HEK293 (cell line): ENCODE results near the gene FBXW5.

Experiments
- CTCF ChIP-seq: fragments of 450-650 bp; formaldehyde crosslinking; IDR thresholded peaks from 2 replicates; pipeline ENCODE4 v1.5.1; 2016; ENCODE audit warnings: missing biosample characterization, missing genetic modification characterization
- ZNF335 ChIP-seq: fragments of 450-650 bp; formaldehyde crosslinking; conservative IDR thresholded peaks from 2 replicates; pipeline ENCODE4 v1.5.1; 2016; ENCODE audit warnings: missing biosample characterization, missing genetic modification characterization
- ZNF664 ChIP-seq: fragments of 450-650 bp; formaldehyde crosslinking; IDR thresholded peaks from 2 replicates; pipeline ENCODE4 v1.5.1; 2016; ENCODE audit warnings: missing biosample characterization, missing genetic modification characterization
- TF ChIP-seq, protein P1 (sequence below): fragments of 450-650 bp; formaldehyde crosslinking; IDR thresholded peaks from 2 replicates; pipeline ENCODE4 v1.5.1; 2016; ENCODE audit warnings: missing biosample characterization, missing genetic modification characterization

DNA sequence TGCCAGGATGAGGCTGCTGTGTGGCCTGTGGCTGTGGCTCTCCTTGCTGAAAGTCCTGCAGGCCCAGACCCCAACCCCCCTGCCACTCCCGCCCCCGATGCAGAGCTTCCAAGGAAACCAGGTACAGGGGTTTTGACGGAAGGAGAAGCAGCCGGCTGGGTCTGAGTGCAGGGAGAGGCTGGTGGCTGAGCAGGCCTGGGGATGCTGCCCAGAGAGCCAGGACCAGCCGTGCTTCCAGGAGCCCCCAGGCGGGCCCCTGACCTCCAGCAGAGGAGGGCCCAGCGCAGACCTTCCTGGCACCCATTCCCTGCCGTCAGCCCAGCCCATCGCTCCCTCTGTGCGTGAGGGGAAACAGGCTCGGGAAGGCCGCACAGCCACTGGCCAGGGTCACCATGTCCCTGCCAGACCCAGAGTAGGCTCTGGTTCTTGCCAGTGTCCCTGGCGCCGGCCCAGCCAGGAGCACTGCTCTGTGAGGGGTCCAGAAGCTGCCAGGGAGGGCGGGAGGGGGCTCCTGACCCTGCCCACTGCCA lies 7.8 kb upstream of the FBXW5 start:
- TF ChIP-seq ZNF664 (tag by site-specific recombination) (no peak), ZNF335 (tag by site-specific recombination) (no peak), CTCF (tag by site-specific recombination) (no peak)
- TF ChIP-seq, protein P1, sequence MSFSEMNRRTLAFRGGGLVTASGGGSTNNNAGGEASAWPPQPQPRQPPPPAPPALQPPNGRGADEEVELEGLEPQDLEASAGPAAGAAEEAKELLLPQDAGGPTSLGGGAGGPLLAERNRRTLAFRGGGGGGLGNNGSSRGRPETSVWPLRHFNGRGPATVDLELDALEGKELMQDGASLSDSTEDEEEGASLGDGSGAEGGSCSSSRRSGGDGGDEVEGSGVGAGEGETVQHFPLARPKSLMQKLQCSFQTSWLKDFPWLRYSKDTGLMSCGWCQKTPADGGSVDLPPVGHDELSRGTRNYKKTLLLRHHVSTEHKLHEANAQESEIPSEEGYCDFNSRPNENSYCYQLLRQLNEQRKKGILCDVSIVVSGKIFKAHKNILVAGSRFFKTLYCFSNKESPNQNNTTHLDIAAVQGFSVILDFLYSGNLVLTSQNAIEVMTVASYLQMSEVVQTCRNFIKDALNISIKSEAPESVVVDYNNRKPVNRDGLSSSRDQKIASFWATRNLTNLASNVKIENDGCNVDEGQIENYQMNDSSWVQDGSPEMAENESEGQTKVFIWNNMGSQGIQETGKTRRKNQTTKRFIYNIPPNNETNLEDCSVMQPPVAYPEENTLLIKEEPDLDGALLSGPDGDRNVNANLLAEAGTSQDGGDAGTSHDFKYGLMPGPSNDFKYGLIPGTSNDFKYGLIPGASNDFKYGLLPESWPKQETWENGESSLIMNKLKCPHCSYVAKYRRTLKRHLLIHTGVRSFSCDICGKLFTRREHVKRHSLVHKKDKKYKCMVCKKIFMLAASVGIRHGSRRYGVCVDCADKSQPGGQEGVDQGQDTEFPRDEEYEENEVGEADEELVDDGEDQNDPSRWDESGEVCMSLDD (tag by site-specific recombination): no peak
